Measurements from ENCODE around the gene PALD1.

The PALD1 gene

GRCh38 chr10:70563230-70563629, 84.7 kb downstream of the PALD1 start:
- H3K9me2 ChIP-seq (replicated peaks; ENCODE audit: insufficient read depth, low read length): no peaks in the 10 kb centered on the region
- H3K27me3 ChIP-seq (ENCODE audit: low read length): no peaks in the 10 kb centered on the region
- no peak overlapping the region for H3K27ac ChIP-seq (ENCODE audit: low read depth, low read length)
- H2AFZ ChIP-seq (ENCODE audit: low read depth, low read length, severe bottlenecking): no peak overlapping the region
- H3K9ac ChIP-seq (ENCODE audit: low read length): no peak overlapping the region
- no peaks in the 10 kb centered on the region for H3F3A ChIP-seq (ENCODE audit: insufficient read depth)
- no peaks in the 10 kb centered on the region for H3K9me3 ChIP-seq (ENCODE audit: insufficient read depth, low read length)
- no peaks in the 10 kb centered on the region for H3K79me2 ChIP-seq (ENCODE audit: insufficient read depth, low read length)
- H3K4me2 ChIP-seq (ENCODE audit: low read depth, low read length, poor library complexity, severe bottlenecking): no peak overlapping the region
- TF ChIP-seq EZH2phosphoT487 (conservative IDR thresholded peaks at IDR 0.05; ENCODE audit: low read length) (no peak), CTCF (IDR thresholded peaks at IDR 0.05; ENCODE audit: insufficient read depth, low read length, poor library complexity, severe bottlenecking) (no peak)
- H3K4me3 ChIP-seq (ENCODE audit: insufficient read depth, low read length, poor library complexity, severe bottlenecking): no peak overlapping the region
- H3K36me3 ChIP-seq (ENCODE audit: low read length): 0 out of 2 replicates have a peak, but pooled peaks cover under 1% of the 10 kb centered on the region
- no peaks in the 10 kb centered on the region for H4K20me1 ChIP-seq (ENCODE audit: low read depth, low read length)

DNA sequence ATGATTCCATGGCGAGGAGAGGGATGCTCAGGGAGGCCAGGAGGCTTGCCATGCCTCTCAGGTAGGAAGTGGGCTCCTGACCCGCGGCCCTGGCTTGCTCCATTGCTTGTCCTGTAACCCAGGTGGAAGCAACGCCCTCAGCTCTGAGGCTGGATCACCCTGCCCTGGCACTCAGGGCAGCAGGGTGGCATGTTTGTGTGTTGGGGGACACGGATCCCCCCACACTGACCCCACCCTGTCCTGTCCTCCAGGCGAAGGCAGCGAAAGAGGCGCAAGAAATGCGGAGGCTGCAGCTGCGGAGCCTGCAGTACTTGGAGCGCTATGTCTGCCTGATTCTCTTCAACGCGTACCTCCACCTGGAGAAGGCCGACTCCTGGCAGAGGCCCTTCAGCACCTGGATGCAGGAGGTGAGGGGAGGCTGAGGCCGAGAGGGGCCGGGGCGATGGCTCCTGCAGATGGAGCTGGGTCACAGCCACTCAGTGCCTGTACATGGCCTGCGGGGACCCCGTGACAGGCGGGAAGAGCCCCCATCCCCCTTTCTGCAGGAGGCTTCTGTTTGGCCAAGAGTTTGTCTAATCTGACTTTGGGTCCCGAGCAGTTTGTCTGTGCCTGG, 85.7 kb downstream of the PALD1 start:
- Histone ChIP-seq H2AFZ (ENCODE audit: low read depth, low read length, severe bottlenecking) (no peak overlapping the region), H3K27me3 (ENCODE audit: low read length) (no peaks in the 10 kb centered on the region), H3K9me3 (ENCODE audit: insufficient read depth, low read length) (no peaks in the 10 kb centered on the region), H3K9ac (ENCODE audit: low read length) (no peak overlapping the region), H3K79me2 (ENCODE audit: insufficient read depth, low read length) (no peaks in the 10 kb centered on the region), H4K20me1 (ENCODE audit: low read depth, low read length) (no peaks in the 10 kb centered on the region), H3K4me3 (ENCODE audit: insufficient read depth, low read length, poor library complexity, severe bottlenecking) (no peak overlapping the region), H3K4me2 (ENCODE audit: low read depth, low read length, poor library complexity, severe bottlenecking) (no peak overlapping the region), H3K9me2 (replicated peaks; ENCODE audit: insufficient read depth, low read length) (no peaks in the 10 kb centered on the region), H3K36me3 (ENCODE audit: low read length) (no peaks in the 10 kb centered on the region), H3K27ac (ENCODE audit: low read depth, low read length) (no peak overlapping the region), H3F3A (ENCODE audit: insufficient read depth) (no peaks in the 10 kb centered on the region)
- no peak for TF ChIP-seq EZH2phosphoT487 (conservative IDR thresholded peaks at IDR 0.05; ENCODE audit: low read length)
- no peak for TF ChIP-seq CTCF (IDR thresholded peaks at IDR 0.05; ENCODE audit: insufficient read depth, low read length, poor library complexity, severe bottlenecking)

DNA sequence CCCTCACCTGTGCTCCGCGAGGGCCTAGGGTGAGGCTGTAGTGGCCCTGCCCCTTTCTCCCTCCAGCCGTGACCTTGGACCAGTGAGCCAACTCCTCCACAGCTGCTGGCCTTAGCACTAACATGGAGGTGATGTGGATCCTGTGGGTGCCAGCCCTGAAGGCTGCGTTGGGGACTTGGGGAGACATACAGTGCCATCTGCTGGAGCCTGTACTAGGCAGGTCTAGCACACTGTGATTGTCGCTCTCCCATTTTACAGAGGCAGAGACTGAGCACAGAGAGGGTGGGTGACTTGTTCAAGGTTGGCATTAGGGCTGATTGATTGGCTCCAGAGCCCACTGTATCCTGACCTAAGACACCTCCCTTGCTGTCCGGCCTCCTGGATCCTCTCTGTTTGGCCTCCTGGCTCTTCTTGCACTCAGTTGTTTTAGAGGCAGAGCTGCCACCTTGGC, 86.4 kb downstream of the PALD1 start:
- H3F3A ChIP-seq (ENCODE audit: insufficient read depth): no peaks in the 10 kb centered on the region

More for the DNA sequence above, 86.4 kb downstream of the PALD1 start:
- Histone ChIP-seq H3K36me3 (ENCODE audit: low read length) (no peaks in the 10 kb centered on the region), H3K9ac (ENCODE audit: low read length) (no peak overlapping the region), H2AFZ (ENCODE audit: low read depth, low read length, severe bottlenecking) (no peak overlapping the region), H3K9me2 (replicated peaks; ENCODE audit: insufficient read depth, low read length) (no peaks in the 10 kb centered on the region), H3K4me2 (ENCODE audit: low read depth, low read length, poor library complexity, severe bottlenecking) (no peak overlapping the region), H3K79me2 (ENCODE audit: insufficient read depth, low read length) (no peaks in the 10 kb centered on the region), H3K9me3 (ENCODE audit: insufficient read depth, low read length) (no peaks in the 10 kb centered on the region), H3K27me3 (ENCODE audit: low read length) (no peaks in the 10 kb centered on the region), H4K20me1 (ENCODE audit: low read depth, low read length) (no peaks in the 10 kb centered on the region), H3K4me3 (ENCODE audit: insufficient read depth, low read length, poor library complexity, severe bottlenecking) (no peak overlapping the region), H3K27ac (ENCODE audit: low read depth, low read length) (no peak overlapping the region)
- TF ChIP-seq CTCF (IDR thresholded peaks at IDR 0.05; ENCODE audit: insufficient read depth, low read length, poor library complexity, severe bottlenecking) (peak; percentile 22), EZH2phosphoT487 (conservative IDR thresholded peaks at IDR 0.05; ENCODE audit: low read length) (no peak)

Data from SU-DHL-6 (cell line).